TTC549 (cell line): ENCODE data around the gene HSPB7.
"Not testable (repeated sequence)": the region's sequence is repeated elsewhere in the genome, so short reads cannot be mapped to it uniquely, and the experiment has no call there.

Experiments
- FAIRE-seq: peaks from 2 replicates; lab custom pipeline; 2012; peaks lifted over from hg19 to GRCh38; lab: Jason Lieb, UNC

Gene HSPB7

DNA sequence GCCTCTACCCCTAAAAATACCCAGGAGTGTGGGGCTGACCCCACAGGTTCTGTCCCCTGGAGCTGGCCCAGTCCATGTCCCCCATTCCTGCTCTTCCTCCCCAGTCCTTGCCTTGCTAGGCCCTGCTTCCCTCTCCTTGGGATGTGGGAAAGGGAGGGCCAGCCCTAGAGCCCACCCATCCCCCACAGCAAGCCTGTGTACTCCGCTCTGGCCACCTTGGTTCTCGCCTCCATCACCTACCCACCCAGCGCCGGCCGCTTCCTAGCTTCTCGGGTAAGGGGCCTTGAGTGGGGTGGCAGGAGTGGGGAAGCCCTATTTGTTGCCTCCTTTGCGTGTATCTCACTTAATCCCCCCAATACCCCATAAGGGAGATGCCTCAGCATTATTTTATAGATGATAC, 32.5 kb upstream of the HSPB7 start:
- no peak for FAIRE-seq

GRCh38 chr1:16048573-16049189, 30.8 kb upstream of the HSPB7 start:
- FAIRE-seq: no peak

GRCh38 chr1:16047791-16048475, 30.1 kb upstream of the HSPB7 start:
- FAIRE-seq: no peak

DNA sequence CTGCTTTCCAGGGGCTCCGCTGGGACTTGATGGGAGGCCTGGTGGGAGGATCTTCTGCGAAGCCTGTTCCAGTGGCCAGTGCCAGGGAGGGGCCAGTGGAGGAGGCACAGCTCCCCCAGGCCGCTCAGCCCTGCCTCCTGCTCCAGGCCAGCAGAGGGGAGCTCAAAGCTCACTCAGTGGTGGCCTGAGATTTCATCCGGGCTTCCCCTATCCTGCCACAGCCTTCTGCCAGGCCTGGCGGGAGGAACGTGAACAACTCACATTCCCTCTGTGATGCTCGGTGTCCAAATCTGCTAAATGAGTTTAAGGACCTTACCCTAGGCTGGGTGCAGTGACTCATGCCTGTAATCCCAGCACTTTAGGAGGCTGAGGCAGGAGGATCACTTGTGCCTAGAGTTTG, 29.0 kb upstream of the HSPB7 start:
- FAIRE-seq: no peak

- no peak for FAIRE-seq
Measured at GRCh38 chr1:16043950-16044349, 26.1 kb upstream of the HSPB7 start.

DNA sequence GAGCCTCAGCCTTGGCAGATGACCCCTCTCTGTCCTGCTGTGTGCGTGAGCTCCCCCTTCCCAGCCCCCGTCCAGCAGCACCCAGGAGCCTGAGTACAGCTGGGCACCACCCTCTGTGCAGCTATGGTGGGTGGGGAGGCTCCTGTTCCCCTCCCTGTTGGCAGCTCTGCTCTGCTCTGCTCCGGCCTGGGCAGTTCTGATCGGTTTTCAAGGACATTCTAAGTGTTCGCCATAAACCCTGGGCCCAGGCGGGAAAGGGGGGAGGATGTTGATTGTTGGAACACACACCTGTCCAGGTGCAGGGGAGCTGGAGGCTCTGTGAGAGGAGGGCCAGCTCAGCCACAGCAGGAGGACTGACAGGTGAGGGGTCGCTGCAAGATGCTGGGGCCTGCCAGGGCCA, 25.7 kb upstream of the HSPB7 start, which contains the start of gene CLCNKB:
Gene CLCNKB (plus strand): TSS at position 262 of the 400 bp plus-strand sequence. CDS start 711 bp downstream, outside the sequence.
- no peak for FAIRE-seq

DNA sequence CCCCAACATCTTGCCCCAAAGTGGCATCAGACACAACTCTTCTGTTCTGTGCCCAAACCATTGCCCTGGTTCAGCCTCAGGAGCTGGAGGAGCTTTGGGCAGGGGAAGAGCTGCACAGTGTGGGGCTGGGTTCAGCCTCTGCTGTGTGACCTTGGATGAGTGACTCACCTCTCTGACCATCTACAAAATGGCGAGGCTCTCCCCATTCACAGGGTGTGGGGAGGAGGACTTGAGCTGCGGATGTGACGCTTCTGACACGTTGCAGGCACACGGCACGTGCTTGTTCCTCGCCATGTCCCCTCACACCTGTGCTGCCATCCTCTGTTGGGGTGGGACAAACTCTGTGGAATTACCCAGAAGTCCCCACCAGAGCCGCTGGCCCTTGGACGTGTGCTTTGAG, 24.8 kb upstream of the HSPB7 start:
- FAIRE-seq: not testable (repeated sequence)

GRCh38 chr1:16042096-16042495, 24.3 kb upstream of the HSPB7 start:
- no peak for FAIRE-seq

GRCh38 chr1:16041200-16041599, 23.4 kb upstream of the HSPB7 start:
- FAIRE-seq: no peak

- not testable (repeated sequence) for FAIRE-seq
Measured at GRCh38 chr1:16039871-16040270, 22.0 kb upstream of the HSPB7 start.

GRCh38 chr1:16038620-16038912, 20.7 kb upstream of the HSPB7 start:
- no peak for FAIRE-seq

DNA sequence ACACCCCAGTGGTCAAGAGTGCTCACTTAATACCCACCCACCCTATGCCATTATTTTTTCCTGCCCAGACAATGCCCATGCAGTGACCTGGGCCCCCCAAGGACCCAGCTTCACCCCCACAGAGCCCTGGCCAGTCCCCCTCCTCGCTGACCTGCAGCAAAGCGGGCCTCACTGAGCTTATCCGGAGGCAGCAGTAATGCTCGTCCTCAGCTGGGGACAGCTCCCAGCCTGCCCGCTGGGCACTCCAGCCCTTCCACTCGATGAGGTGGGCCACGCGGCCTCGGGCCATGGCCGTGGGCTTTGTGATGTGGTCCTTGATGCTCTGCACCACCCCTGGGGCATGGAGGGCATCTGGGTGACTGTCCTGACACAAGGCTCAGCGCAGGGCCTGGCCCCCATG, 18.6 kb upstream of the HSPB7 start:
- FAIRE-seq: not testable (repeated sequence)

DNA sequence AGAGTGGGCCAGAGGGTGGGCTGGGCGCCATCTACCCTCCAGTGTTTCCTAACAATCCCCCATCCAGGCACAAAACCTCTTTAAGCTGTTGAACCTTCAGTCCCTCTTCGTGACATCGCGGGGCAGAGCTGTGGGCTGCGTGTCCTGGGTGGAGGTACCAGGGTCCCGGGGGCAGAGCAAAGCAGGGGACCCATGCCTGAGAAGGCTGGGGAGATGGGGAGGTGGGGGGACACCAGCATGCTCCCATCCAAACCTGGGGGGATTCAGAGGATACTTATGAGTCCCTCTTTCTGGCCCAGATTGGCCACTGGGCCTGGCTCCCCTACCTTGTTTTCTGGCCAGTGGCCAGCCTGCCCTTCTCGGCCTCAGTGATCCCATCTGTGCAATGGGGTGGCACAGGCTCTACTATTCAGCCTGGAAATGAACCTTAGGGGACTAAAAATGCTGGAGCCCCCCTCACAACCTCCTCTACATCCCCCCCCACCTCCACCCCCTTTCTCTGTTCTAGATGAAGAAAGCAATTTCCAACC, 15.3 kb upstream of the HSPB7 start:
- not testable (repeated sequence) for FAIRE-seq

- FAIRE-seq: peak; percentile 3
Measured at GRCh38 chr1:16032388-16033102, 14.7 kb upstream of the HSPB7 start.

- FAIRE-seq: no peak
Measured at GRCh38 chr1:16031551-16031950, 13.7 kb upstream of the HSPB7 start.

DNA sequence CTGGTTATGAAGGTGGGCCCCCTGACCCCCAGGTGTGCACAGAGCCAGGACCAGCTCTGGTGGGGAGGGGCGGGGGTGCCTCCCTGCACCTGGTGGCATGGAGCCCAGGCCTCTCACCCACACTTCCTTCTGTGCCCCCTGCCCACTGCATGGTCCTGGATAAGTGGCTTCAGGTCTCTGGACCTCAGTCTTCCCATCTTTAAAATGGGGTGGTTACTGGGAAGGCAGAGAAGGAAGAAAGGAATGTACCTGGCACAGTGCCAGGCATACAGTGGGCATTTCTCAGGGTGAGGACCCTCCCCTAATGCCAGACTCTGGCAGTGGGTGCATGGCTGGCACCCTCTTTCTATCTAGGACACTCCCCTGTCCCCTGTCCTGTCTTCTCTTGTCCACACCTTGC, 11.4 kb upstream of the HSPB7 start:
- no peak for FAIRE-seq

DNA sequence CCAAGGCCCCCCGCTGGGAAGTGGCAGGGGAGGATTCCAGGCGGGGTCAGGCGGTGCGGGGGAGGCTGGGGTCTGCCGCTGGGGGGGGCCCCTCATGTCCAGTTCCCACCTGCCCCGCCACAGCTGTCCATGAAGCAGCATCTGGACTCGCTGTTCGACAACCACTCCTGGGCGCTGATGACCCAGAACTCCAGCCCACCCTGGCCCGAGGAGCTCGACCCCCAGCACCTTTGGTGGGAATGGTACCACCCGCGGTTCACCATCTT, 11.1 kb upstream of the HSPB7 start:
- not testable (repeated sequence) for FAIRE-seq

DNA sequence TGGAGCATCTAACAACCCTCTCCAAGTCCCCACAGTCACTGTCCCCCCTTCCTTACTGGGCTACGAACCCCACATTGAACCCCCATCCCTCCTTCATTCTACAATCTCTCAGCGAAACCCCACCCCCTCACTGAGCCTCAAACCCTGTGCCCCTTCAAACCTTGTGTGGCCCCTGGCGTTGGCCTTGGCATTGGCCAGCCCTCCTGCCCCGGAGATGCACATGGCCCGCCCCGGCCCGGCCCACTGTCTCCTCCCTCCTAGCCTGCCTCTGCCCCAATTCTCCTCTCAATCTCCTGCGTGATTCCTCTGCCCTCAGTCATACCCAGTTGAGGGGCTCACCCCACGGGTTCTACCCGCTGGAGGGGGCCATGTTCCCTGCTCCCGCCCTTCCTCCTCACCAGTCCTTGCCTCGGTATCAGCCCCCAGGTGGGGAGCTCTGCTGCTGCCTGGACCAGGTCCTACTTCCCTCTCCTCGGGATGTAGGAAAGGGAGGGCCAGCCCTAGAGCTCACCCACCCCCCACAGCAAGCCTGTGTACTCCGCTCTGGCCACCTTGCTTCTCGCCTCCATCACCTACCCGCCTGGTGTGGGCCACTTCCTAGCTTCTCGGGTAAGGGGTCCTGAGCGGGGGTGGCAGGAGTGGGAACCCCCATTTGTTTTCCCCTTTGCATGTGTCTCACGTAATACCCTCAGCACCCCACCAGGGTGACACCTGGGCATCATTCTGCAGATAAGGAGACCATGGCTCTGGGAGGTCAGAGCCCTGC, 10.6 kb upstream of the HSPB7 start:
- FAIRE-seq: no peak

DNA sequence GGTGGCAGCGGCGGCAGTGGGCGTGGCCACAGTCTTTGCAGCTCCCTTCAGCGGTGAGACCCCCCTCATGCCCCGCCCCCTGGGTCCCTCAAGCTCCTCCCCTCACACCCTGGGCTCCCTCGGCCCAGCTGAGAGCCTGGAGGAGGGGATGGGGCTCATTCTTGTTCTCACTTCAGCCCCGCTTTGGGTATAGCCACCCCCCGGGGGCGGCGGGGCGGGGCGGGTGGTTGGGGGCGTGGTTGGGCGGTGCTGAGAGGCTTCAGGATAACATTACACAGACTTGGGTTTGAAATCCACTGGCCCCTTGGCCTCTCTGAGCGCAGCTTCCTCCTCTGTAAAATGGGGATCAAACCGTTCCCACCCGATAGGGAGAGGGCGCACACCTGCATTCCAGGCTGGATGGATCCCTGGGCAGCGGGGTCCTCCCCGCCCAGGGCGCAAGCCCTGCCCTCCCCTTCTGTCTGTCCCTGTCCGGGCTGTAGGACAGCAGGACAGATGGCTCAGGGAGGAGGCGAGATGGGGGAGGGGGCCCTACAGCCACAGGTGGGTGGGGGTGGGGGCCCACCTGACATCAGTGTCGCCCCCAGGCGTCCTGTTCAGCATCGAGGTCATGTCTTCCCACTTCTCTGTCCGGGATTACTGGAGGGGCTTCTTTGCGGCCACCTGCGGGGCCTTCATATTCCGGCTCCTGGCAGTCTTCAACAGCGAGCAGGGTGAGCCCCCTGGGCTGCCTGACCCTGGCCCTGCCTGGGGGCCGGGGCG, 9.1 kb upstream of the HSPB7 start:
- no peak for FAIRE-seq

DNA sequence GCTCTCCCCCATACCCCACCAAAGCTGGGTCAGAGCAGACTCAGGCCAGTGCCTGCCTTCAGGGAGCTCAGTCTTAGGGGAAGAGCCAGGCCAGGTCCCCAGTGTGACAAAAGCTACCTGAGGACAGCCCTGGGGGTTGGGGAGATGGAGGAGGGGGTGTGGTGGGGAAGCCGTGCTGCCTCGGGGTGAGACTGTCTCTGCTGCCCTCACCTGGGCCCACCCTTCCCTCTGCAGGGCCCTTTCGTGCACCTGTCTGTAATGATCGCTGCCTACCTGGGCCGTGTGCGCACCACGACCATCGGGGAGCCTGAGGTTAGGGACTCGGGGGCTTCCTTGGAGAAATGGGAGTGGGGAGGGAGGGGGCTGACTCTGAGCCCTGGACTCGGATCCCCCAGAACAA, 8.5 kb upstream of the HSPB7 start:
- not testable (repeated sequence) for FAIRE-seq

DNA sequence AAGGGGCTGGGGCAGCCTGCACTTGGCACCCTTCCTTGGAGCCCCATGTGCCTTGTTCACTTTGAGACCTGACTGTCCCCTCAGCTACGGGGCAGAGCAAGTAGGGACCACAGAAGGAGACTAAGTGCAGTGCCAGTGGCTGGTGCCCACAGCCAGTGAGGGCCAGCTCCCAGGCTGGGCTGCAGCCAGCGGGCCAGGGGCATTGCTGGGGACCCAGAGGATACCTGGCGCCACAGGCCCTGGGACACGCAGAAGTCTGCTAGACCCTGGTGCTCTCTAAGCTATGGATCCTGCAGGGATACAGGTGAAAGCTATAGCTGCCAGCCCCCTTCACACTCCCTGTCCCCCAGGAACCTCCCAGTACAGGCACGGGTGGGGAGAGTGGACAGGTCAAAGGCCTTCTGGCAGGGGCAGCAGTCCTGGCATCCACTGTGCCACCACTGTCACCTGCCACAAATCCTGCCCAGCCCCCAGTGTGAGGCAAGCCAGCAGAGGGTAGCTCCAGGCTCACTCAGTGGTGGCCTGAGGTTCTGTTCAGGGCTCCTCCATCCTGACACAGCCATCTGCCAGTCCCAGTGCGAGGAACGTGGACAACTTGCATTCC, 5.3 kb upstream of the HSPB7 start:
- FAIRE-seq: no peak

DNA sequence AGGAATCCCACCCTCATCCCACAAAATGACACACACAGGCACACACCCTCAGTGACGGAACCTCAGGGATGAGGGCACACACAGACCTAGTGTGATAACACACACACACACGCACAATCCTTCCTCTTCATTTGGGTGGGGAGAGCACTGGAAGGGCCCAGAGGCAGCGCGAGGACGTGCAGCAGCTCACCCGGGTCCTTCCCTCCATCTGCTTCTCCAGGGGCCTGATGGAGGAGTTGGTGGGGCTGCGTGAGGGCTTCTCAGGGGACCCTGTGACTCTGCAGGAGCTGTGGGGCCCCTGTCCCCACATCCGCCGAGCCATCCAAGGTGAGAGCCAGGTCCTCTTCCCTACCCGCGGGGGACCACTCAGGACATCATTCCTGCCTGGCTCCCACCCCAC, 4.5 kb upstream of the HSPB7 start:
- no peak for FAIRE-seq
